ENCODE data around the gene CD300LG. TPM values are rescaled to one million over a fixed set of nuclear protein-coding genes. Genes with fewer than 3 reads are reported as not detected.
A peak's percentile ranks its signal among the peaks of the same experiment; 100 is the strongest.

The CD300LG gene
- total RNA-seq, 1 donor from 2014 or later, result 2.5 TPM

GRCh38 chr17:43907998-43908721 lies 61.2 kb downstream of the CD300LG start:
- DNase-seq, result peak; percentile 90

- no peak for DNase-seq
These were observed 62.7 kb downstream of the CD300LG start for GRCh38 chr17:43909537-43910231.

- DNase-seq, result peak; percentile 22
These were observed 64.9 kb downstream of the CD300LG start for GRCh38 chr17:43911904-43912303.

- no peak for DNase-seq
These were observed 65.8 kb downstream of the CD300LG start for GRCh38 chr17:43912635-43913304.

Other genes starting within 250 kb of the CD300LG start
- gene MEOX1, start 185.3 kb upstream of the CD300LG start, total RNA-seq, result 17.8 TPM
- not detected for gene SOST, start 88.4 kb upstream of the CD300LG start, total RNA-seq
- gene DUSP3, start 68.2 kb upstream of the CD300LG start, total RNA-seq, result 80.3 TPM
- gene CFAP97D1, start 66.7 kb upstream of the CD300LG start, total RNA-seq, result not detected
- 6.8 TPM for gene MPP3, start 14.0 kb upstream of the CD300LG start, total RNA-seq
- 4.6 TPM for gene MPP2, start 60.4 kb downstream of the CD300LG start, total RNA-seq
- gene PPY, start 95.3 kb downstream of the CD300LG start, total RNA-seq, result not detected
- gene PYY, start 106.8 kb downstream of the CD300LG start, total RNA-seq, result not detected
- gene NAGS, start 157.4 kb downstream of the CD300LG start, total RNA-seq, result 0.41 TPM
- gene TMEM101, start 167.8 kb downstream of the CD300LG start, total RNA-seq, result 45.3 TPM
- 22.6 TPM for gene LSM12, start 219.5 kb downstream of the CD300LG start, total RNA-seq
- gene G6PC3, start 223.6 kb downstream of the CD300LG start, total RNA-seq, result 7.8 TPM

All from tongue (tissue), 2 donors.